ENCODE data around the gene CIB1.

DNA sequence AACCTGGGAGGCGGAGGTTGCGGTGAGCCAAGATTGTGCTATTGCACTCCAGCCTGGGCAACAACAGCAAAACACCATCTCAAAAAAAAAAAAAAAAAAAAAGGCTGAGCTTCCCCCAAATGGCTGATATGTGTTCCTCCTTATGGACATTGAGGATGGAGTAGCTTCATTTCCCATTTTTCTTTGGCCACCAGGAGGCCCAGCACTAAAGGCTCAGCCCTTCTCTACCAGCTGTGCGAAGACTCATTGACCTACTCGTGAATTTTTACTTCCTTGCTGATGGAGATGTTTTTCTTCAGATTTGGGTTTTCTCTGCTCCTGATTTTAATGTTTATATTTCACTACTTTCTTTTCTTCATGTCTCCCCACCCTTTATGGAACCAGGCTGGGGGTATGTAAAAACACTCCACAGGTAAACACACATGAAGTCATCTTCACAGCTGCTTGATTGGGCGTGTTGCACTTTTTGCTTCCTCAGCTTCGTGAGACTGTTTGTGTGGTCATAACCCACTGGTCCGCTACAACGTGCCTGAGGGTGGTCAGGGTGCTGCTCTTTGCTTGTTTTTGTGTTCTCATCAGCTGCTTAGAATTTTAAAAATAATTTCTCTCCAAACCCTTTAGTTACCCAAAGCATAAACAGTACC is 19.1 kb downstream of the CIB1 start:
- TF ChIP-seq TAF1 (IDR thresholded peaks at IDR 0.05; ENCODE audit: low read depth, low read length): no peak
- no peak for TF ChIP-seq POLR2AphosphoS5 (IDR thresholded peaks at IDR 0.05; ENCODE audit: low read depth, low read length)
- no peak for TF ChIP-seq POLR2A (IDR thresholded peaks at IDR 0.05; ENCODE audit: low read depth, low read length)
- TF ChIP-seq POU2F2 (IDR thresholded peaks at IDR 0.05; ENCODE audit: low read depth, low read length): no peak
- no peak for TF ChIP-seq SPI1 (IDR thresholded peaks at IDR 0.05; ENCODE audit: low read depth, low read length)

Data from GM12891 (cell line).